ENCODE results near the gene LHX1.
A peak's percentile ranks its signal among the peaks of the same experiment; 100 is the strongest.

The LHX1 gene

DNA sequence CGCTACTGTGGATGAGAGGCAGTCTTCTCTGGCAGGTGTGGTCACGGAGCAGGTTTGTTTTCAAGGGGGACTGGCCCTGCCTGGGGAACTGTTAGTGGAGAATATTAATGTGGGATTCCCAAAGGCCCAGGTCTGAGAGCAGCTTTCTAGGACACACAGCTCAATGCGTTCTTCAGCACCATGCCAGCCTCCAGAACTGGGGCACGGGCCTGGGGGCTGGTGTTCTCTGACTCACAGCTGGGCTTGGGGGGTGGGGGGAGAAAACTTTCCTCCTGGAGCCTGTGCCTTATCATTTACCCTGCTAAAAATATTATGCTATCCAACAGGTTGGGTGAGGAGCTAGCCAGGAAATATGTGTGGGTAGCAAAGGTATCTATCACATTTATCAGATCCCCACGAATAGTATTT, 13.5 kb upstream of the LHX1 start:
- no peak for DNase-seq

DNA sequence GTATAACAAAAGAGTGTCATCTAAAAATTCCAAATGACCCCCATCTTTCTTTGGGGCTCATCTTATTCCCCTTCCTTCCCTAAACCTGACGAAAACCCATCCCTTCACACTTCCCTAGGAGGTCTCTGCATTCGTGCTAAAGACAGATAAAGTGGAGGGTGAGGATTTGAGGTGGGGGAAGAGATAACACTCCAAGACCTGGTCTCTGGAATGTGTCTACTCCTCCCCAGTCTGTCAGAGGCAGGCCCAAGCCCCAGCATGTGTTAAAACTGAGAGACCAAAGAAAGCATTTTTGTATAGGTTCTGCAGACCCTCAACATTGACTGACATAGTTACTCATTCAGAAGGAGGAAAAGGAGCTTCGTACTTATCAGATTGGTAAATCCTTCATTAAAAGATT, 11.0 kb upstream of the LHX1 start:
- no peak for DNase-seq

DNA sequence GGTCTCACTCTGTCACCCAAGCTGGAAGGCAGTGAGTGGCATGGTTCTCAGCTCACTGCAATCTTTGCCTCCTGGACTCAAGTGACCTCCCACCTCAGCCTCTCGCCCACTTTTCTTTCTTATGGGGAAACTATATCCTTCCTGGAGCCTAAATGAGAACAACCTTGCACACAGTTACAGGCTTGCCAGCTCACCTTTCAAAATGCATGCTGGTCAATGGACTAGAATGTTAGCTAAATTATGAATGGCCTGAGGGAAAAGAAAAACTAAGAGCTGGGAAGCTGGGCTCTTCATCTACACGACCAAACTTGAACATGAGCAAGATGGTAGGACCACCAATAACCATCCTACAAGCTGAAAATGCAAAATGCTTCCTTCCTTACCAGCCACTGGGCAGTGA, 10.6 kb upstream of the LHX1 start:
- no peak for DNase-seq

DNA sequence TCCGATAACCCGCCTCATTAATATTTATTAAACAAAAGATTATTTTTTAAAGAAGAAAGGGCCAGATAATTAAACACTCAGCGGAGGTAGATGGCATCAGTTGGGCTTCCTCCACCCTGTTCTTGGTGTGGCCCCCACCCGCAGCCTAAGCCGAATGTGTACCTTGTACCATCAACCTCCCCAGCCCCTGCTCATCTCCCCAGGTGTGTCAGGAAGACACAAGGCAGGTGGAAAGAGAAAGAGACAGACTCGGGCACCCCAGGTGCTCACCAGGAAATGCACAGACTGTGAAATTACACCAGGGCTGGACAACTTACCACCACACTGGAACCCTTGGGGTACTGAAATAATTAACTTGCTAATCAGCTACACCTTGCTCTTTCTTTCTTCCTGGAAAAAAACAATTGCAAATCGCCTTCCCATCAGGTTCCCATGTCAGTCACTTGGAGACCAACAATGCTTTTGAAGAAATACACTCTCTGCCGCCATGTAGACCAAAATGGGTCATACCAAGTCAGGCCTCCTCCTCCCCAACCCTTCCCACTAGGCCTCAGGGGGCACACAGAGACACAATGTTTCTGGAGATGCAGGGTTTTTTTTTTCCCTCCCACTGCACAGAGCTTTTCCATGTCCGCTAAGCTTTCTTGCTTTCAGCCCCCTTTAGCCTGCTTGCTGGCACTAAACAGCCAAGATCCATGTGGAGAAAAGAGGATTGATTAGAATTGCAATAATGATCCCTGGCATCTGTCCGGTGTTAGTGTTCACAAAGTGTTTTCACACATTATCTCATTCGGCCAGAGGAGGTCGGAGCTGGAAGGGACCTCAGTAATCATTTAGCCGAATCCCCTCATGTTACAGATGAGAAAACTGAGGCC, 8.6 kb upstream of the LHX1 start:
- no peak for DNase-seq

DNA sequence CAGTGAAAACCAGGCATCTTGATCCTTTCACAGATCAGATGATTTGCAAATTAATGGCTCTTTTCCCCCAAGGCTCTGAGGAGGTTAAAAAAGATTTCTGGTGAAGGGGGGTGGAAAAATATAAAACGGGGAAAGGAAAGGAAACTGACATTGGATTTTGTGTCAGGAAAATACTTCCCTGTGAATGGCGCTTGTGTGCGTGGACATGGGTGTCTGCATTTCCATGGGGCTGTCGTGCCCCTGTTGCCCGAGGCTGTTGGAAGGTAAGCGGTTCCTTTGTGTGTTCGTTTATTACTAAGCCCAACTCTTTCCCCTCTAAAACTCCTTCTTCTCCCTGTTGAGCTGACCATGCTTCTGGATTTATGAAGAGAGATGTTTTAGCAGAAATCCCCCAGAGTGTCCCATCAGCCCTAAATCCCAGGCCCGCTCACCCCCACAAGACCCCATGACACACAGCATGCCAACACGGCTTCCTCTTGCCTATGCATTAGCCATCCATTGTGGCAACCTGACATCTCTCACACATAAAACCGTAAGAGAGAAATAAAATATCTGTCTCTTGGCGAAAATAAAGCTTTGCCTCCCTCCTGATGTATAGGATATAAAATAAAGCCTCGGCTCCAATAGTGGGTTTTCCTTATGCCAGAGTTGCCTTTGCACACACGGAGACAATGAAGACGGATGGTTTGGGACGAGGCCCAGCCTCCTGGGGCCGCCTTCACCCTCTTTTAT, 7.3 kb upstream of the LHX1 start:
- no peak for DNase-seq

DNA sequence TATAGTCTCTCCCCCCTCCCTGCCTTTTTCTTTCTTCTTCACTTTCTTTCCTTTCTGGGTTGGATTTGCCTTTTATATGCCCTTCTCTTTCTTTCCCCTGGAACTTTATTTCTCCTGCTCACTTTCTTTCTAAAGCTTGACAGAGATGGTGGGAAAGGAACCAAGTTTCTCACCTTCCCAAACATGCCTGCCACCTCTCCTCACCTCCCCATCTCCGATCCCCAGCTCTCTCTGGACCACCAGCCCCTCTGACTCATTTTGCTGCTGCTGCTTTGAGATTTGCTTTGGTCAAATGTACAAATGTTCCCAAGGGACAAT, 6.7 kb upstream of the LHX1 start:
- no peak for DNase-seq

DNA sequence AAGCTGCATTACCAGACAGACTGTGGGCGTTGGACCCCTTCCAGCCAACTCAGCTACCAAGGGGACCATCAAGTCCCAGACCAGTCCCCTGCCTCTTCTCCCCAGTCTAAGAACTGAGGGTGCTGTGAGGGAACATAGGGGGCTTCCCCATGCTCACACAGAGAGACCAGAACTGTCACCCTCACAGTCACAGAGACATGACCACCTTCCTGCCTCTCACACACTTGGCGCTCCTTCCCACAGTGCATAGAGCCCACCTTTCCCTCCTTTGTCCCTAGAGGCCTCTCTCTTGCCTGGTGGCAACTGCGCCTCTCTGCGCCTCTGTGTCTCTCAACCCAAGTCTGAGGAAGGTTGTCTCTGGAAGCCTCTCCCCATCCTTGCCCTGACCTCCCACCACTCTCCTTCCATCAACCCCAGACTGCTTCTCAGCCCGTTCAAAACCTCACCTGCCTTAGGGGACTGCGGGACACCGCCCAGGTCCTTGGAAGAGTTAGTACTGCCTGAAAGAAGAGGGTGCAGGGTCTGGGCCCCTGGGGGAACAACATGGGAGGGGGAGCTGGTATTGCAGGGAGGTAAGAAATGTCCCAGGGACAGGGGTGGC, 6.1 kb upstream of the LHX1 start:
- DNase-seq = no peak

DNA sequence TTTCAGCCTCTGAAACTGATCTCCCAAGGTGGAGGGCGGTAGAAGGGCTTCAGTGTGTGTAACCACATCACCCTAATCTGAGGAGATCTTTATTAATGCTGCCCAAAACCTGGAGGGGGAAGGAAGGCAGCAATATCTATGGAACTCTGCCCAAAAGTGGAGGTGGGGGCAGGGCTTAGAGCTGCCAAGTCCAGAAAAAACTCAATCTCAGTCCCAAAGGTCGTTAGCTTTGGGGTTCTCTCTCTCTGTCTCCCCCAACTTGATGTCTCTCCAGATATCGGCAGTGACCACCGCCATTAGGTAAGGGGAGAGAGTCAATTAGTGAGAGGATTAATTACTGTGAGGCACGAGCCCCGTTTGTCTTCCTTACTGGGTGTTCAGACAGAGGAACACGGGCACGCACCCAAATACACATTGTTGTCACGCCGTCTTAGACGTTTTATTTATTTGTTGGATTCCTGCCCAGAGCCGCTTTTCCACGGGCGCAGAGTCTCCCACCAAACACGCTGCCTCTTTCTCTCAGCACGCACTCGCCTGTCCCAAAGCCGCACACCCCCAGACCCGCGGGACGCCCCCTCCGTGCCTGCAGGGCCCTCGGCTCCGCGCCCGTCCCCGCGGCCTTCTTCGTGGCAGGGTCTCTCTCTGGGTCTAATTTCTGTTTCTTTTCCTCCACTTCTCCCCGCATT, 5.4 kb upstream of the LHX1 start:
- DNase-seq = no peak

DNA sequence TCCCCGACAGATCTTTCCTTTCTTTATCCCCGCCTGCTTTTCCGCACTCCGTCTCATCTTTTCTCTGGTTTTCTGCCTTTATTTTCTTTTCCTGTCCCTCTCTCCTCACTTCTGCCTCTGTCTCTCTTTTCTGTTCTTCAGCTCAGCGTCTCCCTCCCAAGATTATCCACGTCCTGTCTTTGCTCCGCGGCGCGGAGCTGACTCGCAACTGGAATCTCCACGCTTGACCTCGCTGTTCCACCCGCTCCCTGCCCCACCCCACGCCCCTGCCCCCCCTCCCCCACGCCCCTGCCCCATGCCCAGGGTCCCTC, 4.9 kb upstream of the LHX1 start:
- no peak for DNase-seq

DNA sequence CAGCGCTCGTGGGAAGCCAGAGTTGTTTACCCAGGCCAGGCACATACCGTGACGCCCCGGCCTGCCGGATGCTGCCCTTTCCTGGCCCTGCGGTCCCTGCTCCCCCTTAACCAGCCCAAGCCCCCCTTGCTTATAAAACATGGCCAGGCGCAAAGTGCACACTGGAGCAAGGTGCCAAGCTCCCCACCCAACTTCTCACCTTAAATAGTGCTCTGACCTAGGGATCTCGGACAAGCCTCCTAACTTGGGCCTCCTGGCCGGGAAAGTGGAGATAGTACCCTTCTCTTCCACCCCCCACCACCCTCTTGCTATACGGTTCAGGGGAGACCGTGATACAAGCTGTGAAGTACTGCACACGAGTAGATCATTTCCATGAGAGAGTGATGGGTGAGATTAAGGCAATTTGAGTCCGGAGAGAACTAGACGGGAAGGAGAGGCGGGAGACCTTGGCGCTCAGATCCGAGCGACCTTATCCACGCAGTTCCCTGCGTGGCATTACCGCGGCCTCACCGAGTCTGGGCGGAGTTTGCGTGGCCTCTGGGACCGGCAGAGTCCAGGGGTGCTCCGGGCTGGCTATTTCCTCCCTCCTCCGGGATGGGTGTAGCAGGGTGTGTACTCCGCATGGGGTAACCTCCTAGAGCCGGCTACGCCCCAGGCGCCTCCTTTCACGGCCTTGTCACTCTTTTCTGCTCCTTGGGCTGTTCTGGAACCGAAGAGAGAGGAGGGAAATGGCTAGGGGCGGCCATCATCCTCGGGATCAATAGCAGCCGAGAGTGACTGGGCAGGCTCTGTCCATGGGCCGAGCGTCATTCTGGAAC, 4.4 kb upstream of the LHX1 start:
- no peak for DNase-seq

DNA sequence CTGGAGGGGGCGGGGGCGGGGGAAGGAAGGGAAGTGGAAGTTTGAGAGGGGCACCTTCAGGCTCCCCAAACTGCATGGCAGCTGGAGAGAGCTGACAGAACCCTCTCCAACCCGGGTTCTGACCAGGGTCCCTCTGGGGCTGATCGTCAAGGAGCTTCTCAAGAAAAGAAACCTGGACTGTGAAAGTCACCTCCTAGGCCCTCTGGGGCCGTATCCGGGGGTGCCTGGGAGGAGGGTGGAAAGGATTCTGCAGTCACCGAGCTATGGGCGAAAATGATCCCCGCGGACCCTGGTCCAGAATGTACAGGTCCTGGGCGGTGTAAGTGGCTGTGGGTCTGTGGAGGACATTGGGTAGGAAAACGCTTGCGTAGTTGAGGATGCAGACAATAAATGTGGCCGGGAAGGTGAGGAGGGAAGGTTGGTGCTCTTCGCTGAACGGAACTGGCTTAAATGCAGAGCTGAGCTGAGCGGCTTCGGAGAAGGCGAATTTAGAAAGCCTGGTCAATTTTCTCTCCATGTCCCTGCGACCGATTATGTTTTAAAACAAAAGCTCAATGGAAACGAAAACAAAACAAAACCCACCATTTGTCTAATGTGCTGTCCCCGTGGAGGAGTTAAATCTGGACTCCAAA, 3.6 kb upstream of the LHX1 start:
- DNase-seq = no peak

DNA sequence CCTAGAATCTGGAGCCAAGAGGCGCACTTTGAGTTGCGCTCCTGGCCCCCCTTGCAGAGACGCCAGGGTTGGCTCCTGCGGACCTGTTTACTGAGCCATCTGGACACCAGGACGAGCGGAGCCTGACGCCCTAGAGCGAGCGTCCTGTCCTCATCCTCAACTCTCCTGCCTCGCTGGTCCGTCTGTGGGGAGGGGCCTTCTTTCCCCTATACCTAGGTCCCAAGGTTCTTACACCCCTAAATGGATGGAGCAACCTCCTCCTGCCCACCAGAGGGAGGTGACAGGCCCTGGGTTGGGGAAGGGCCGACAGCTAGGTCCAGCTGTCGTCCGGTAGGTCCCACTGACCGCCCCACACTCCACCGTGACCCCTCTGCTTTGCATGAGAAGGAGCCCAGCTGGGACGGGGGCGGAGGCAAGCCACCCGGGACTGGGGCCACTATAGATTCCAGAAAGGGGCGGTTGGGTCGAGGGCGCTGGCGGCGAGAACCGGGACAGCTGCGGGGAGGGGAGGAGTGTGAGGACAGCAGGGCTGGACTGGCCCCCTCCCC, 3.1 kb upstream of the LHX1 start:
- no peak for DNase-seq

DNA sequence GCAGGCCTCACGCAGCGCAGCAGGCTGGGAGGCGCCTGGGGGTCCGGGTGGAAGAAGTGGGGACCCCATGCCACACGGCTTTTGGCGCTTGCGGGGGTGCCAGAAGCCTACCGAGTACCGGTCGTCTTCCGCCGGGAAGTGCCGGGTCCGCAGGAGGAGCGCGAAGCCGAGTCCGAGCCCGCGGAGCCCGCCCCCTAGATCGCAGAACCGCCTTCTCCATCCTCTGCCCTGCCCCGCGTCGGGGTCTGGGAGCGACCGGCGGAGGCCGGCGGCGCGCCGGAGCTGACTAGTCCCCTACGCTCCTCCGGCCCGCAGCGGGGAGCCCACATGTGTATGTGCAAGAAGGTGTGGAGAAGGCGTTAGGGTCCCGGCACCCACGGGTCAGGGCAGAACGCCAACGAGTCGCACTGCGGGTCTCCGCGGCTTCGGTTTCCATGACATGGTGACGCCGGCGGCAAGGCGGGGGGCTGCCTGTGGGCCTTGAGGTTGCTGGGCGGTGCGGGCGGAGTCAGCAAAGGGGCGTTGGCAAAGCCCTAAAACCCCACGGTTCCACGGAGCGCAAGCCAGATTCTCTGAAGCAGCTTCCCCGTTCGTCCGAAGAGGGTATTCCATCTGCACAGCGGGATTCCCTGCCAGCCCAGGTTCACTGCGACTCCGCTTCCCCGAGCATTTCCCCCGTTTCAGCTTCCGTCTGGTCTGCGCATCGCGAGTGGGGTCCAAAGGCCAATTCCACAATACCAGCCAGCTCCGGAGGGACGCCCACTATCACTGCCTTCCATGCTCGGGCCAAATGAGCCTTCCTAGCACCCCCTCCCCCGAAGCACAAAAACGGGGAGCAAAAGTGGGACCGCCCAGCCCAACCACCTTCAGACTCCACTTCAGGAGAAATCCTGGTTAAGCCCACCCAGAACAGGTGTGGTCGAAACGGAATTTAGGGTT, 2.3 kb upstream of the LHX1 start:
- no peak for DNase-seq

DNA sequence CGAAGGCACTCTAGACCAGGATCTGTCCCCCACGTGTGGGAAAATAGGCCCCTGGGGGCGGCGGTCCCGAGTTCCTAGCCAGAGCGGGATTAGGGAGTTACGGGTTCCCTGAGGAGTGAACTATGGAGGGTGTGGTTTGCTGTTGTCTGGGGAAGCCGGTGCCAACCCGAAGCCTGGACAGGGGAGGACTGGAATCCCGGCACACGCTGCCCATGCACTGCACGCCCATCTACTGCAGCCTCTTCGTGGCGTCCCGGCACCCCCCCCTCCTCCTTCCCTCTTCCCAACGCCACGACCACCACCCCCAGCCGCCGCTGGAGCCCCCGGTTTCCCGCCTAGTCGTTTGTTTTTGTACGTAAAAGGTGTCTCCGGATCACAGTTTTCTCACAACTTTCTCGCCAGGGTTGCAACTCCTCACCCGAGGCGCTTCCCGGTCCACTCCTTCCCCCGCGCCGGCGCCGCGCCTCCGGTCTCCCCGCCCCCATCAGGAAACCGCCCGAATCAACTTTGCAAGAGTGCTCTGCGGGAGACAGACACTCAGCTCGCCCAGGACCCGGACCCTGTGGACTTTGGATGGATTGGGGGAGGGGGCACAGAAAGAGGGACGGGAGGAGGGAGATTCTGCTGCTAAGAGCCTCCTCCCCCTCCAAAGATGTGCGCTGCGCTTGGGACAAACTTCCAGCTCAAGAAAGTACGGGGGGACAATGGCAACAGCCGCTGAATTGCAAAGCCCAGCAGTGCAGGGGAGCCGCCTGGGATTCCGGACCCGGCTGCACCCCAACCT, 1.4 kb upstream of the LHX1 start:
- peak; percentile 33 for DNase-seq

DNA sequence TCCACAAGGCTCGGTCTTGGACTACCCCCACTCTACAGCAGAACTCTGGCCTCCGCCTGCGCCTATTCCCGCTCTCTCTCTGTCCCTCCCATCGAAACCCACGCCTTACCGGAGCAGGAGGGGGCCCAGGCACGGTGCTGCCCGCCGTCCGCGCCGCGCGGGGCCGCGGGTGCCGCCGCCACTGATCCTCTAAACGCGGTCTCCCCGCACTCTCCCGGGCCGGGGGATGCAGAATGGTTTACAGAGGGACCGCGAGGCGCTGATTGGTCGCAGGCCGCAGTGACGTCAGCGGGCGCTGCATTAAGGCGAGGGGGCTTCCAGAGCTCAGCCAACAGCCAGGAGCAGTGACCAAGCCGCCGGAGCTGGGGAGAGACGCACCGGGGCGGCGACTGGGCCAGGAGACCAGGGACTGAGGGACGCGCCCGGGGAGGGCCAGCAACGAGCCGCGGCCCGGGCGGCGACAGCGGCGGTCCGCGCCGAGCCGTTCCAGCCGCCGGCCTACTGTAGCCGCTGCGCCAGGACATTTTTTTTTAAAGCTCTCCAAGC, 747 bp upstream of the LHX1 start:
- DNase-seq = no peak

DNA sequence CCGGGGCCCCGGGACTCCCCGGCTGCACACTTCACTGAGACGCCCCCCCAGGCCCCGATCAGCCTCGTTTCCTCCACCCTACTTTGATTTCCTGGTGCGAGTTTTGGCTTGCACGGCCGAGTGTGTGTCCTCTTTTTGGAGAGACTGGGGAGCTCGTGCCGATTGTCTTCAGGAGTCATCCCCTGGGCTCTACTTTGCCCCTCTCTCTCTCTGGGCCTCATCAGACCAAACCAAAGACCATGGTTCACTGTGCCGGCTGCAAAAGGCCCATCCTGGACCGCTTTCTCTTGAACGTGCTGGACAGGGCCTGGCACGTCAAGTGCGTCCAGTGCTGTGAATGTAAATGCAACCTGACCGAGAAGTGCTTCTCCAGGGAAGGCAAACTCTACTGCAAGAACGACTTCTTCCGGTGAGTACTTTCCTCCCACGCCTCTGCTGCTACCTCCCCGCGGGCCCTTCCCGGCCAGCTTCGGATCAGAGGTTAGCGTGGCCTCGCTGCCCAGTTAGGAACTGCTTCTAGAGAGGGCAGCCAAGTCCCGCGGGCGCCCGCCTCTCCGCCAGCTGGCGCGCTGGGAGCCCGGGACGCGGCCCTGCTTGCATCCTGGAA, 787 bp downstream of the LHX1 start:
- DNase-seq = no peak

DNA sequence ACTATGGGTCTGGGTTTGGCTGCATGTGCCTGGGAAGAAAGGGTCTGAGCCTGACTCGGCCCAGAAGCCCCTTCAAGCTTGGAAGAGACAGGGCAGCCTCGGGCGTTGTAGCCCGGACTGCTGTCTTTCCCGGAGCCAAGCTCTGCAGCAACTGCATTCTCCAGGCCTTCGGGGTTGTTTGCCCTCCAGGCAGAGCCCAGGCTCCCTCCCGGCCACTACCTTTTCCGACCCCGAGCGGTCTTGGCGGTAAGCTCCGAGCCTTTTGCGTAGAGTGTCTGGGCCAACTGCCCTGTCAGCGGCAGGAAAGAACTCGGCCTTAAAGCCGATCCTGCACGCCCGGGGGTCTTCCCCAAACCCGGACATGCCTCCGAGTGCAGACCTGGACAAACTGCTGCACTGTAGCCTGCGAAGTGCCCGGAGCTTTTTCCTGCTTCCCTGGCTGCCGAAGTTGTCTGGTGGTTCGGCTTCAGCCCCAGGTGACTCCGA, 1.3 kb downstream of the LHX1 start:
- DNase-seq = no peak

DNA sequence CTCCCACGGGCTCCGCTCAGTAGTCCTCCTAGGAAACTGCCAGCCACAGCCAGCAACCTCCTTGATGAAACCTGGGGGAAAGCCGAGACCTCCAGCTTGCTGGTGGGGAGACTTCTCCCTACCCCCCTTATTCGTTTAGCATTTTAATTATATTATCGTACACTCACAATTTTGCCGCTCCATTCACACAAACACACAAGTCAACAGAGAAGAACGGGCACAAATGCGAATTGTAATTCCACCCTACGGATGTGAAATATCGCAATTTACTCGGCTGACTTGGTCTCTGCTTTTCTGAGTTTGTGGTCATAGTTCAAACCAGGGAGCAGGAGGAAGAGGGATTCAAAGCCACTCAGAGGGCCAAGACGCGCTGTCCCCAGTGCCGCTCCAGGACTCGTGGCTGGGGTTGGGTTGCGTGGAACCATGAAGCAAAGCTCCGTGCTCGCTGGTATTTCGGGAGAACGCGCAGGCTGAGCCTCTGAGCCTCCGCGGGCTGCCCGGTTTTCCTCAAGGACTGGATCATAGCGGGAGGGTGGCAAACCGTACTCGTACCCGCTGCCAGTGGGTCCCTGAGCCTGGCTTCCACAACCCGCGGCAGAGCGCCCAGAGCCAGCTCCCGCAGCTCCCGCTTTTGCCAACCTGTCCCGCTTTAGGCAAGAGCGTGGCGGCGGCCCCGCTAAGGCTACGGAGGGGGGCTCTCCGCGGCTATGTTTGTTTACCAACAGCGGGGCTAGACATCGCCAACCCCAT, 2.0 kb downstream of the LHX1 start:
- DNase-seq = no peak

All from CD4-positive, alpha-beta T cell treated with Interleukin-6 for 4 hours (primary cell).